HFFc6 (cell line): ENCODE data around the gene PIGN. TPM values are rescaled to one million over a fixed set of nuclear protein-coding genes. Genes with fewer than 3 reads are reported as not detected.

Source experiments
- DNase-seq: peaks from one replicate; pipeline ENCODE4 v3.0.0-alpha.2; 2018
- H3K27ac Mint-ChIP-seq: 2 replicates; pipeline ENCODE4 v1.8.0; 2020; ENCODE audit warnings: mild to moderate bottlenecking, mixed read lengths
- H3K27me3 Mint-ChIP-seq: 2 replicates; pipeline ENCODE4 v1.8.0; 2021; ENCODE audit warnings: mild to moderate bottlenecking, moderate library complexity, mixed read lengths; ENCODE audit not compliant: insufficient read depth
- H3K36me3 Mint-ChIP-seq: 2 replicates; pipeline ENCODE4 v1.8.0; 2021; ENCODE audit warnings: low read depth, mixed read lengths
- H3K4me1 Mint-ChIP-seq: 2 replicates; pipeline ENCODE4 v1.8.0; 2020; ENCODE audit warnings: low read depth, mixed read lengths
- H3K4me3 Mint-ChIP-seq: 2 replicates; pipeline ENCODE4 v1.8.0; 2020; ENCODE audit warnings: mild to moderate bottlenecking, moderate library complexity, mixed read lengths
- H3K9me3 Mint-ChIP-seq: 2 replicates; pipeline ENCODE4 v1.8.0; 2020; ENCODE audit warnings: mild to moderate bottlenecking, mixed read lengths
- CTCF ChIP-seq: fragments of 200-600 bp; sonication (generic); IDR thresholded peaks from 2 replicates; pipeline ENCODE4 v1.5.0; 2021; ENCODE audit warnings: antibody characterized with exemption, mild to moderate bottlenecking
- long read RNA-seq: library from polyadenylated mRNA; unstranded; transcript quantifications from one replicate; pipeline ENCODE4 v2.0.0, GENCODE V29; 2019
- total RNA-seq, 6 experiments: library from RNA; stranded (reverse); fragmentation: NEBNext Ultra II Directional; extraction: Animal tissue kit (Norgen Biotek cat#: 25700); gene quantifications; 2 replicates in 1 of 6; 3 replicates in 5 of 6; pipeline ENCODE4 v1.2.3, GENCODE V29; 2021

PIGN gene
- total RNA-seq = 10 to 100 TPM; 21.0 to 25.9 (median 24.7) TPM
- long read RNA-seq, full-length matches to known transcripts = 3 of 19 reads
- long read RNA-seq, partial matches to known transcripts = 7 of 19 reads
- long read RNA-seq, other reads (novel, unspliced or antisense) = 9 of 19 reads

GRCh38 chr18:62186774-62187542 lies at the start of gene PIGN, which contains the start of gene RELCH:
TSS of gene PIGN (minus strand) at chr18:62187056. CDS start at chr18:62161353, 25,703 bp downstream.
TSS of gene RELCH (plus strand) at chr18:62187255. CDS start at chr18:62187506, 251 bp downstream.
- H3K4me3 Mint-ChIP-seq = peak within 1 kb of the TSS; percentile 98
- H3K27ac Mint-ChIP-seq = peak within 1 kb of the TSS; percentile 91
- peak; percentile 99 for DNase-seq
- H3K4me1 Mint-ChIP-seq = peaks cover 55% of the 10 kb centered on the region
- no peaks in the 10 kb centered on the region for H3K9me3 Mint-ChIP-seq
- TF ChIP-seq CTCF = no peak
- peaks cover 15% of the 10 kb centered on the region for H3K36me3 Mint-ChIP-seq
- H3K27me3 Mint-ChIP-seq = no peaks in the 10 kb centered on the region

GRCh38 chr18:62236252-62236651 lies 49.4 kb upstream of the PIGN start:
- H3K27ac Mint-ChIP-seq = no peak overlapping the region
- H3K27me3 Mint-ChIP-seq = no peaks in the 10 kb centered on the region; the same call in 1 of the 2 replicates
- H3K4me3 Mint-ChIP-seq = no peak overlapping the region
- no peaks in the 10 kb centered on the region for H3K4me1 Mint-ChIP-seq
- H3K36me3 Mint-ChIP-seq = peaks cover 28% of the 10 kb centered on the region
- TF ChIP-seq CTCF = no peak
- no peak for DNase-seq
- no peaks in the 10 kb centered on the region for H3K9me3 Mint-ChIP-seq

GRCh38 chr18:62226047-62226446 lies 39.2 kb upstream of the PIGN start:
- no peak overlapping the region for H3K27ac Mint-ChIP-seq
- no peaks in the 10 kb centered on the region for H3K4me1 Mint-ChIP-seq
- no peak for TF ChIP-seq CTCF
- peaks cover 47% of the 10 kb centered on the region for H3K36me3 Mint-ChIP-seq
- H3K9me3 Mint-ChIP-seq = peaks cover 12% of the 10 kb centered on the region
- no peak overlapping the region for H3K4me3 Mint-ChIP-seq
- no peaks in the 10 kb centered on the region for H3K27me3 Mint-ChIP-seq
- no peak for DNase-seq

- TF ChIP-seq CTCF = no peak
- no peak overlapping the region for H3K4me3 Mint-ChIP-seq
- peaks cover 8% of the 10 kb centered on the region for H3K4me1 Mint-ChIP-seq
- no peak for DNase-seq
- peaks cover 12% of the 10 kb centered on the region for H3K9me3 Mint-ChIP-seq
- no peaks in the 10 kb centered on the region for H3K27me3 Mint-ChIP-seq
- peaks cover 47% of the 10 kb centered on the region for H3K36me3 Mint-ChIP-seq
- H3K27ac Mint-ChIP-seq = no peak overlapping the region
Observed at GRCh38 chr18:62224229-62224628, 37.4 kb upstream of the PIGN start.

GRCh38 chr18:62214790-62215189 lies 27.9 kb upstream of the PIGN start:
- no peak overlapping the region for H3K27ac Mint-ChIP-seq
- H3K36me3 Mint-ChIP-seq = peaks cover 12% of the 10 kb centered on the region
- no peak for DNase-seq
- no peak for TF ChIP-seq CTCF
- peaks cover 25% of the 10 kb centered on the region for H3K4me1 Mint-ChIP-seq
- H3K4me3 Mint-ChIP-seq = no peak overlapping the region
- H3K27me3 Mint-ChIP-seq = no peaks in the 10 kb centered on the region
- H3K9me3 Mint-ChIP-seq = peaks cover 4% of the 10 kb centered on the region
